ENCODE measurements around the gene GYS2.

DNA sequence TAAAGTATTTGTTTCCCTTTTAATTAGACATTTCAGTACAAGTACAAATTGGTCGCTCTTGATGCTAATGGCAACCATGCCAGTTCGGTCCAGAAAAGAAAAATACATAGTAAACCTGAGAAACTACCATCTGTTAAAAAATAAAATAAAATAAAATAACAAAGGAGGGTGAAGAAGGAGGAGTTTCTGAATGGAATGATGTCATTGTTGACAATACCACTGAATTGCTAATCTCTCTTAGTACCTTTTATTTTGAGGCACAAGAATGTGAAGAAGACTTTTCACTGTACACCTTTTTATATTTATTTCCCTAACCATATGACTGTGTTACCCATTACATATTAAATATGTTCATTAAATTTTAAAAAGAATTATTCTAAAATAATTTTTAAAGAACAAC is 59.1 kb downstream of the GYS2 start:
- TF ChIP-seq, protein P1, sequence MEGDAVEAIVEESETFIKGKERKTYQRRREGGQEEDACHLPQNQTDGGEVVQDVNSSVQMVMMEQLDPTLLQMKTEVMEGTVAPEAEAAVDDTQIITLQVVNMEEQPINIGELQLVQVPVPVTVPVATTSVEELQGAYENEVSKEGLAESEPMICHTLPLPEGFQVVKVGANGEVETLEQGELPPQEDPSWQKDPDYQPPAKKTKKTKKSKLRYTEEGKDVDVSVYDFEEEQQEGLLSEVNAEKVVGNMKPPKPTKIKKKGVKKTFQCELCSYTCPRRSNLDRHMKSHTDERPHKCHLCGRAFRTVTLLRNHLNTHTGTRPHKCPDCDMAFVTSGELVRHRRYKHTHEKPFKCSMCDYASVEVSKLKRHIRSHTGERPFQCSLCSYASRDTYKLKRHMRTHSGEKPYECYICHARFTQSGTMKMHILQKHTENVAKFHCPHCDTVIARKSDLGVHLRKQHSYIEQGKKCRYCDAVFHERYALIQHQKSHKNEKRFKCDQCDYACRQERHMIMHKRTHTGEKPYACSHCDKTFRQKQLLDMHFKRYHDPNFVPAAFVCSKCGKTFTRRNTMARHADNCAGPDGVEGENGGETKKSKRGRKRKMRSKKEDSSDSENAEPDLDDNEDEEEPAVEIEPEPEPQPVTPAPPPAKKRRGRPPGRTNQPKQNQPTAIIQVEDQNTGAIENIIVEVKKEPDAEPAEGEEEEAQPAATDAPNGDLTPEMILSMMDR (conservative IDR thresholded peaks at IDR 0.05 in 1 of 2, IDR thresholded peaks at IDR 0.05 in 1 of 2; ENCODE audit: low read depth in 1 of 2, low read length in 2 of 2) = no peak
- no peak for TF ChIP-seq EZH2 (IDR thresholded peaks at IDR 0.05; ENCODE audit: low read length, missing control alignments)
